ENCODE measurements around the gene HAUS8.
"Not testable (repeated sequence)": the region's sequence is repeated elsewhere in the genome, so short reads cannot be mapped to it uniquely, and the experiment has no call there.

The HAUS8 gene

DNA sequence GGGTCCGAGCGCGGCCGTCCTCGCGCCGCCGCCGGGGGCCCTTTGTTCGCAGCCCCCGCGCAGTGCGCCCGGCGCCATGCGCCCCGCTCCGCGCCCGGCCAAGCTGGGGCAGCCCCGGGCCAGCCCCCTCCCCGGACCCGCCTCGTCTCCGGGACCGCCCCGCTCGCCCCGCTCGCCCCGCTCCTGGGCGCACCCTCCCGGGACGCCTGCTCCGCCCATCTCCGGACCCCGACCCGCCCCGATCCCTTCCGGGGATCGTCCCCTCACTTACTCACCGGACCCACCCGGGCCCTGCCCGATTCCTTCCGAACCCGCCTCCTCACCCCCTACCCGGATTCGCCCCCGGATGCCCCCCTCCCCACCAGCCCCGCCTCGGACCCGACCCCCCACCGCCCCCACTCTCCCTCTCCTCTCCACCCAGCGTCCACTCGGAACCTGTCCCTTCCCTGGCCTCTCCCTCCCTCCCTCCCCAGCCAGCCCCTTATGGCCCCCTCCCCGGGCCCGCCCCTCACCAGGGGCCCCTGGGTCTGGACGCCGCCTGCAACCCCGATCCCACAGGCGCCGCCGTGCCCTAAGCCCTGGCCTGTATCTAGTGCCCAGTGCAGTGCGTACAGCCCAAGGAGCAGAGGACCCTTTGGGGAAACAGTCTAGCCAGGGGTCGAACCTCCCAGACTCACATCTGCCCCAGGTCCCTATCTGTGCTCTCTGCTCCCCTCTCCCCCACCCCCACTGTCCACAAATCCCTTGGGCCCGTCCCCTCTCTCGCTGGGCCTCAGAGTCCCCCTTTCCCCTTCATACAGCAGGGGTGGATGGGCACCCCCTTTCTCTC, 48.3 kb downstream of the HAUS8 start, which contains the start of gene CPAMD8:
Gene CPAMD8 (minus strand): TSS at position 105 of the 829 bp plus-strand sequence. CDS start 168 bp downstream, outside the sequence.
- DNase-seq = no peak

DNA sequence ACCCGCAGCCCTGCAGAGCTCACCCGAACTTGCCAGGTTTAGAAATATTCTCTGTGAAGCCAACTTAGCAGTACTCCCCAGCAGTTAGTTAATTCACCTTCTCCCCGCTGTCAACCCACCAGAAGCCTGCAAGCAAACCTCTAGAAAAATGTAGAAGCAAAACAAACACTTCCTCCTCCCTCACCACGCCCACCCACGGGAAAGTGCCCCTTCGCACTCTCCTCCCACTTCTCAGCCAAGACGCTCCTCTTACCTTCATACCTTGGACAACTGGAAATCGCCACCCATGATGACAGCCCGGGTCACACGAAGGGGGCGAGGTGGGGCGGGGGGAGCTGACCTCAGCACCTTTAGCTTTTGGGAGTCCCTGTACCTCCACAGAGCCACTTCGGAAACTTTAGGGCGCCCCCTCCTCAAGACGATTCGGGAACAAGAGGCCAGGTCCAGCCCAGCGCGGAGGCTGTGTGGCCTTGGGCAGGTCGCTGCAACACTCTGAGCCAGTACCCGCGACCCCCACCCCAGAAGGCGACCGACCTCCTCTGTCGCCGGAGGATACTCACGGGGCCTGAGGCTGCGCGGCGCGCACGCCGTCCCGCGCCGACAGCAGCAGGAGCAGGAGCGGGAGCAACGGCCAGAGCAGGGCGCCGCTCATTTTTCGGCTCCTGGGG, 49.1 kb downstream of the HAUS8 start:
- DNase-seq = no peak

- DNase-seq = no peak
Measured at GRCh38 chr19:17025361-17025760, 49.9 kb downstream of the HAUS8 start.

DNA sequence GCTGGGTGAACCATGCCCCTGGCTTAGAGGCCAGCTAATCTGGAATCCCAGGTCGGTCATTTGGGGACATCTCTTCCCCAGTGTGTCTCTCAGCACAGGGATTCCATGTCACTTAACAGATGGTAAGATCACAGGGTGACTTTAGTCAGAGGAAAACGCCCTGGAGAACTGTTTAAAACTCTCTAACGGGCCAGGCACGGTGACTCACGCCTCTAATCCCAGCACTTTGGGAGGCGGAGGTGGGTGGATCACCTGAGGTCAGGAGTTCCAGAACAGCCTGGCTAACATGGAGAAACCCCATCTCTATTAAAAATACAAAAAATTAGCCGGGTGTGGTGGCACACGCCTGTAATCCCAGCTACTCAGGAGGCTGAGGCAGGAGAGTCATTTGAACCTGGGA, 50.3 kb downstream of the HAUS8 start:
- DNase-seq = not testable (repeated sequence)

DNA sequence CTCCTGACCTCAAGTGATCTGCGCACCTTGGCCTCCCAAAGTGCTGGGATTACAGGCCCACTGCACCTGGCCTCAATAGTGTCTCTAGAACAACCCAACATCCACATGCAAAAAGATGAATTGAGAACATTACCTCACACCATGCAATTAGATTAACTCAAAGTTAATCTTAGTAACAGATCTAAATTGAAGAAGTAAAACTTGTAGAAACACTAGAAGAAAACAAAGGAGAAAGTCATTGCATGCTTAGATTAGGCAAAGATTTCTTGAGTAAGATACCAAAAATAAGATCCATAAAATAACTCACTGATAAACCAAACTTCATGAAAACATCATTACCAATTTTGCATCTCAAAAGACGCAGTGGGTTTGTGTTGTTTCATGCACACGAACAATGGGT, 51.4 kb downstream of the HAUS8 start:
- DNase-seq = no peak

GRCh38 chr19:17022738-17023137, 52.5 kb downstream of the HAUS8 start:
- DNase-seq = no peak

DNA sequence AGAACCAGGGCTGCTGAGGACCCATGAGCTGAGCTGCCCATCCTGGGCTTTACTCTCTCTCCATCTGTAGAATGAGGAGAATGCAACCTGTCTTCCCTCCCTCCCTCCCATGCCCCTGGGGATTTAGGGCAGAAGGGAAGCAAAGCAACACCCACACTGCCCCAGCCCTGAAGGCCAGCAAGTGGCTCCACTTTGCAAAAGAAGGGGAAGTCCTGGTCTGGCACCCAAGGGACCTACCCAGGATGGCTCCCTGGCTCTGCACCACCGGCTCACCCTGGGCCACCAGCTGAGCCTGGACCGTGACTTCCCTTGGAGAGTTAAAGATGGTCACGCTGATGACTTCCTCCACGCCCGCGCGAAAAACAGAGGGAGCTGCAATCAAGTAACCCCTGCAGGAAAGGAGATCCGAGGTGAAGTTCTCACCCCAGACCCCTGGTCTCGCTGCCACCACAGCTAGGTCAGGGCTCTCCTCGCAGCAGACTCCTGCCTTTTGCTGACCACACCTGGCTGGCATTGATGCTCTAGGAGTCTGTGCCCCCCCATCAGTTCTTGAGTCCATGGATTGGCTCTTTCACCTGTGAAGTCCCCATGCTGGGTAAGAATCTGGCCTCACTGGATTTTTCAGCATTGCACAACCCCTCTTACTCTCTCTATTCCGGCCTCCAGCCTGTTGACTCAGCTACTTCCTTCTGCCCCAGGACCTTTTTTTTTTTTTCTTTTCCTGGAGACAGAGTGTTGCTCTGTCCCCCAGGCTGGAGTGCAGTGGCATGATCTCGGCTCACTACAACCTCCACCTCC, 53.3 kb downstream of the HAUS8 start:
- DNase-seq = no peak

GRCh38 chr19:17021328-17021727, 53.9 kb downstream of the HAUS8 start:
- no peak for DNase-seq

DNA sequence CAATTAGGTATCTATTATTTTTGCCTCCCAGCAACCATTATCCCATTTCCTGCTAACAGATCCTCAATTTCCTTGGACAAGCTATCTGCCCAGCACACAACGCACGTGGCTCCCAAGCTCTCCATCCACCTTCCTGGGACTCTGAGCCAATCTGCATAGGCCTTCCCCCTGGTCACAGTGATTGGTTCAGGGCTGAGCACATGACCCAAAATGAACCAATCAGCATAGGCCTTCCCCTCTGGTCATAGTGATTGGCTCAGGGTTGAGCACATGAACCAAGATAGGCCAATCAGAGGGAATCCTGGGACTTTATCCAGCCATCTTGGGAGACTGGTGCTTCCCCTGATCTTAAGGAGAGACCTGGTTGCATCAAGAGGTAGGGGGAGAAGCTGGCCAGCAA, 54.4 kb downstream of the HAUS8 start:
- DNase-seq = no peak

DNA sequence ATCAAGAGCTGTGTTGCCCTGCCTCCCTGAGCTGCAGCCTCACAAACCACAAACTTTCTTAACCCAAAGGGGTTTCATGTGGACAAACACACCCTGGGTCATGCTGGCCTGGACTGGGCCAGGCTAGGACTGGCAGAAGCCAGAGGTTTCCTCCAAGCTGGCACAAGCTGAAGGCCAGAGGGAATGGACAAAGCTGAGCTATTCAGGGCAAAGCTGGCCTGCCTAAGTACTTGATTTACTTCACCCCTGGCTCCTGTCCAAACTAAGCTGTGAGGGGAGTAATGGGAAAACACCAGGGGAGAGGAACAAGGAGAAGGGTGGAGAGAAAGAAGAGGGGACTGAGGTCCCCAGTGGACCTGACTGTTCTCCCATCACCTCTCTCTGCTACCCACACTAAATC, 54.9 kb downstream of the HAUS8 start:
- DNase-seq = no peak

DNA sequence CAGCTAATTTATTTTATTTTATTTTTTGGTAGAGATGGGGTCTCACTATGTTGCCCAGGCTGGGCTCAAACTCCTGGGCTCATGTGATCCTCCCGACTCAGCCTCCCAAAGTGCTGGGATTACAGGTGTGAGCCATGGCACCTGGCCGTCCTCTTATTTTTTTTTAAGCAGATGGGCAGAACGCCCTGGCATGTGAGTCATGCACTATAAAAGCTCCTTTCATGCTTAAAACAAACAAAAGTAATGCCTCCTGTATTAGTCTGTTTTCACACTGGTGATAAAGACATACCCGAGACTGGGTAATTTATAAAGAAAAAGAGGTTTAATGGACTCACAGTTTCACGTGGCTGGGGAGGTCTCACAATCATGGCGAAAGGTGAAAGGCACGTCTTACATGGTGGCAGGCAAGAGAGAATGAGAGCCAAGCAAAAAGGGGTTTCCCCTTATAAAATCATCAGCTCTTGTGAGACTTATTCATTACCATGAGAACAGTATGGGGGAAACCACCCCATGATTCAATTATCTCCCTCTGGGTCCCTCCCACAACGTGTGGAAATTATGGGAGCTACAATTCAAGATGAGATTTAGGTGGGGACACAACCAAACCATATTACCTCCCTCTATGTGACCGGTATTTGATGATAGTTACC, 60.9 kb downstream of the HAUS8 start:
- not testable (repeated sequence) for DNase-seq

DNA sequence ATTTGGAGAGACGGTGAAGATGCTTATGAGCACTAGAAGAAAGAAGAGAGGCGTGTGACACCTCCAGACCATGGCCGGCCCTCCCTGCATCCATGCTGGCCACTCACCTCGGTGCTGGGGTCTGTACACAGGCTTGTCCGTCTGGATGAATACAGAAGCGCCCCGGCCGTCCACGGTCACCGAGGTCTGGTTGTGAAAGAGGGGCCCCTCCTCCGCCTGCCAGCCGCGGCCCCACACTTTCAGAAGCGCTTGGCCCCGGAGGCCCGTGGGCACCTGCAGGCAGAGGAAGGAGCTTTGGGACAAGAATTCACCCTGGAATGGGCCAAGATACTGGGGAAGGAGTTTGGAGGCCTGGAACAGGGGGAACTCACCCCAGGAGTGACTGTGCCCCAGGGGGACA, 63.8 kb downstream of the HAUS8 start:
- no peak for DNase-seq

- DNase-seq = no peak
Measured at GRCh38 chr19:17006579-17006978, 68.7 kb downstream of the HAUS8 start.

DNA sequence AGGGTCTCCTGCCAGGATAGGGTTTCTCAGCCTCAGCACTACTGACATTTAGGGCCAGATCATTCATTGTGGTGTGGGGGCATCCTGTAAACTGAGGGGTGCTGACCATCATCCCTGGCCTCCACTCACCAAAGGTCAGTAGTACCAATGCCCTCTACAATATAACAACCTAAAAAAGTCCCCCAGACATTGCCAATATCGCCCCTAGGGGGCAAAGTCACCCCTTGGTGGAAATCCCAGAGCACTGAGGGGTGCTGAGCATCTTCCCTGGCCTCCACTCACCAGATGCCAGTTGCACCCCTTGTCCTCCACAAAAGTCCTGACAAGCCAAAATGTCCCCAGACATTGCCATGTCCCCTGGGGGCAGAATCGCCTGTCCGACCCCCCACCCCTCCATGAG, 70.3 kb downstream of the HAUS8 start:
- DNase-seq = no peak

- no peak for DNase-seq
Measured at GRCh38 chr19:17004386-17004785, 70.9 kb downstream of the HAUS8 start.

DNA sequence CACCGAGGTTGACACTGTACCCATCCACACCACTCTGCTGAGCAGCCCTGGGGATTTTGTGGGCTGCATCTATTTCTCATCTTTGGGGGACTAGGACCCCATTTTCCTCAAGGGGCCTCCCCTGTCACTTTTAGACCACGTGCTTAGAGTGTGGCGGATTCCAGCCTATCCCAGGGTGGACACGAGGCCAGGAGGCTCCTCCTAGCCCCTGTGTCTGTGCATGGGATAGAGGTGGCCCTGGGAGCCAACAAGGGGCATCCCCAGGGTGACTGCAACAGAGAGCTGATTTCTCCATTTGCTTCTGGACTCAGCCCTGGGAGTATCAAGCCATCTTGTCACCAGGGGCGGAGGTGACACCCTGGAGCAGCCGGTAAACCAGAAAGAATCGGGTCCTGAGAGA, 72.8 kb downstream of the HAUS8 start:
- DNase-seq = no peak

DNA sequence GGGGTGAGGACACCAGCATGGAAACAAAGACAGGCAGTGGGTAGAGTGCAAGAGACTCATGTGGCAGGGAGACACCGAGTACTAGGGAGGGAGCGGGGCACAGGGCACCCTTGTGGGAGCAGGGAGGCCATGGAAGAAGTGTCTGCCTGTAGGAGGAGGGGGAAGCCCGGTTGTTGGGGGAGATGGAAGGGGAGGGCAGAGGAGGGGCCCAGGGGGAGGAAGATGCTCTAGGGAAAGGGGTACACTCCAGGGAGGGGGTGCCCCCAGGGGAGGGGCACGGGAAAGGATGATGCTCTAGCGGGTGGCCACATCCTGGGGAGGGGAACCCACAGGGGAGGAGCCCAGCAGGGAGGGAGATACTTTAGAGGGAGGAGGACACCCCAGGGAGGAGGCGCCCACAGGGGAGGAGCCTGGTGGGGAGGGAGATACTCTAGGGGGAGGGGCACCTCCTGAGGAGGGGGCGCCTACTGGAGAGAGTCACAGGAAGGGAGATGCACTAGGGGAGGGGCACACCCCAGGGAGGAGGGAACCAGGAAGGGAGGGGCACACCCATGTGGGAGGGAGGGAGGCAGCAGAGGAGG, 73.6 kb downstream of the HAUS8 start:
- peak; percentile 43 for DNase-seq

Data from activated CD4-positive, alpha-beta T cell treated with anti-CD3 and anti-CD28 coated beads, Interleukin-2, Interleukin-6, amounts not matched to agents 100 ng/mL and 50 ng/mL, durations not matched to agents 16 hours and 8 hours (primary cell).